ENCODE results near the gene COL2A1.

Gene COL2A1

DNA sequence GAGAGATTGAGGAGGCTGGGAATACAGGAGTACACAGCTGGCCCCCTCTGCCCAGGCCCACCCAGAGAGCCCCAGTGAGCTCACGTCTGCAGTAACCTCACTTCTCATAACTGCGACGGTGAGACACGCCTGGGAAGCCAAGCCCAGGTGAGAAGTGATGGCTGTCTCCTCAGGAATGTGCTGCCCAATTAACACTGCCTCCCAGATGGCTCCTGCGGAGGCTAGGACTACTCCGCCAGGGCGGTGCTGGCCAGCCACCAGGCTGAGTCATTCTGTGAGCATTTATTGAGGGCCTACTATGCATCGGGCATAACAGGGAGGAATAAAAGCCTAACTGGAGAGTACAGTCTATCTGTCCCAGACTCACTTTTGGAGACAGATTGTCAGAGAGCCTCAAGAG is 50.2 kb downstream of the COL2A1 start:
- TF ChIP-seq, protein P1, sequence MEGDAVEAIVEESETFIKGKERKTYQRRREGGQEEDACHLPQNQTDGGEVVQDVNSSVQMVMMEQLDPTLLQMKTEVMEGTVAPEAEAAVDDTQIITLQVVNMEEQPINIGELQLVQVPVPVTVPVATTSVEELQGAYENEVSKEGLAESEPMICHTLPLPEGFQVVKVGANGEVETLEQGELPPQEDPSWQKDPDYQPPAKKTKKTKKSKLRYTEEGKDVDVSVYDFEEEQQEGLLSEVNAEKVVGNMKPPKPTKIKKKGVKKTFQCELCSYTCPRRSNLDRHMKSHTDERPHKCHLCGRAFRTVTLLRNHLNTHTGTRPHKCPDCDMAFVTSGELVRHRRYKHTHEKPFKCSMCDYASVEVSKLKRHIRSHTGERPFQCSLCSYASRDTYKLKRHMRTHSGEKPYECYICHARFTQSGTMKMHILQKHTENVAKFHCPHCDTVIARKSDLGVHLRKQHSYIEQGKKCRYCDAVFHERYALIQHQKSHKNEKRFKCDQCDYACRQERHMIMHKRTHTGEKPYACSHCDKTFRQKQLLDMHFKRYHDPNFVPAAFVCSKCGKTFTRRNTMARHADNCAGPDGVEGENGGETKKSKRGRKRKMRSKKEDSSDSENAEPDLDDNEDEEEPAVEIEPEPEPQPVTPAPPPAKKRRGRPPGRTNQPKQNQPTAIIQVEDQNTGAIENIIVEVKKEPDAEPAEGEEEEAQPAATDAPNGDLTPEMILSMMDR (IDR thresholded peaks at IDR 0.05; ENCODE audit: insufficient read depth, low read depth, low read length, missing control alignments): no peak
- DNase-seq (ENCODE audit: low read depth): no peak
- H3K4me3 ChIP-seq (ENCODE audit: low read depth, low read length): no peak overlapping the region

DNA sequence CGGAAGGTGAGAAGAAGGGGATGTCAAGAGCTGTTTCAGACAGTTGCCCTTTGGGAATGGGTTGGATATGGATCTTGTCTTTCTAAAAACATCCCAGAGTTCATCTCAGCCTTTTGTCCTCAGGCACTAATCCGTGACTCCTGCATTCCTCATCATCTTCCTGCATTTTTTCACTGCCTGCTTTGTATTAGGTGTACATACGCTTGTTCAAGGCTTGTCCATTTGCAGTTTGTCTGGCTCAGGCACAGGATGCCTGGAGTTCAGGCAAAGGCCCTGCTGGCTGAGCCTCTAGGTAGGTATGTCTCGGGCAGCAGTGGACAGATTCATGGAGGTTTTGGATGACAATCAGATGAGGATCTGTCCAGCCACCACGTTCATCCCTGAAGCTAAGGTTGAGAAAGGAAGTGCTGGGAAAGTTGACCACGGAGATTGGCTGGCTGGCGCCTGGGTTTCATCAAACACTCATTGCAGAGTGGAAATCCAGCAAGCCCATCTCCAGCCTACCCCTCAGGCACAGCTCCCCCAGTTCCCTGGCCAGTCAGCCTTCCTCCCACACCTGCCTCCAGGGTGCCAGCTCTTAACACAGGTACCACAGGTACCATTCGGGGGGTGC is 53.3 kb downstream of the COL2A1 start:
- H3K4me3 ChIP-seq (ENCODE audit: low read depth, low read length): no peak overlapping the region
- TF ChIP-seq, protein P1 (IDR thresholded peaks at IDR 0.05; ENCODE audit: insufficient read depth, low read depth, low read length, missing control alignments): no peak
- no peak for DNase-seq (ENCODE audit: low read depth)

DNA sequence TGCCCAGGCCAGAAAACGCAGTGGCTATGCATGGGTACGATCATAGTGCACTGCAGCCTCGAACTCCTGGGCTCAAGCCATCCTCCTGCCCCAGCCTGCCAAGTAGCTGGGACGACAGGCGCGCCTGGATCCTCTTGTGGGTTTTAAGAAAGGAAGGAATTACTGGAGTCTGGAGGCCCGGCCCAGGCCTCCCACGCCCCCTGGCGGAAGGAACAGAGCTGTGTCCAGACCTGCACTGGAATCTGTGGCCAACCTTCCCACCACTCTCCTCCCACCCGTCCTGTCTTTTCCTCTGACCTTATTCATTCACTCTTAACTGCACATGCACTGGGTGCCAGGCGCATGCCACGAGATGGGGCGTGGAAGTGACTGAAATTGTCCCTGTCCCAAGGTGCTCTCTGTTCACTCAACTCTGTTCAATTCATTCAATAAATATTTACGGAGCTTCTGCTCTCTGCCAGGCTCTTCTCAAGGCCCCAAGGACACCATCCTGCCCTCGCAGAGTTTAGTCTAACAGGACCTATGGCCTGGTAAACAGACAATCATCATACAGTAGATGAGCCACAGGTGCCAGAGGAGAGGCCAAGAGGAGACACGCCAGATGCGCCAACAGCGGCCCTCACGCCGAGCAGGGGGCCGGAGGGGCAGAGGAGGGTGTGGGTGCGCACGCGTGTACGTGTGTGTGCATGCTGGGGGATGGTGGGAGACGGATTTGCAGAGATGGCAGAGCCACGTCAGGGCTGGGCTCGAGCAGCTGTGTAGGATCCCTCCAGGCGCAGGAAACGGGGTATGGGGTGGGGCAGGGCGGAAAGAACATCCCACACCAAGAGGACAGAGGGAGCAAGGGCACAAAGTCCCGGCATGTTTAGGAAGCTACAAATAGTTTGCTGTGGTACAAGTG is 54.6 kb downstream of the COL2A1 start:
- peak; percentile 59 for DNase-seq (ENCODE audit: low read depth)
- H3K4me3 ChIP-seq (ENCODE audit: low read depth, low read length): no peak overlapping the region
- TF ChIP-seq, protein P1 (IDR thresholded peaks at IDR 0.05; ENCODE audit: insufficient read depth, low read depth, low read length, missing control alignments): peak; percentile 90

DNA sequence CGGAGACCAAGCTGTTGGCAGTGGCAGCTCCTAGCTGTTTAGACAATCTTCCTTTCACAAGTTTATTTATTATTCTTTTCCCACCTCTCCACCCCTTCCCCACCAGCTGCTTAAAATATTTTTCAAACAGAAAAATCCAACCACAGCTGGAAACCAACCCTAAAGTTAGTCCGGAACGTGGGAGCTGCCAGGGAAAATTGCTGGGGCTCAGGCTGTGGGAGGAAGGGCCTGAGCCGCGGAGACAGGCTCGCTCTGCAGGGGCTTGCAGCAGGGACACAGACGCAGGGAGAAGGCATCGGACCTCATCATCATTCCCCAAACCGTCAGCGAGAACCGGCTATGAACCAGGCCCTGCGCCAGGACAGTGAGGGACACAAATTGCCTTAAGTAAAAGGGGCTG is 56.9 kb downstream of the COL2A1 start:
- H3K4me3 ChIP-seq (ENCODE audit: low read depth, low read length): no peak overlapping the region
- TF ChIP-seq, protein P1 (IDR thresholded peaks at IDR 0.05; ENCODE audit: insufficient read depth, low read depth, low read length, missing control alignments): no peak
- DNase-seq (ENCODE audit: low read depth): no peak

DNA sequence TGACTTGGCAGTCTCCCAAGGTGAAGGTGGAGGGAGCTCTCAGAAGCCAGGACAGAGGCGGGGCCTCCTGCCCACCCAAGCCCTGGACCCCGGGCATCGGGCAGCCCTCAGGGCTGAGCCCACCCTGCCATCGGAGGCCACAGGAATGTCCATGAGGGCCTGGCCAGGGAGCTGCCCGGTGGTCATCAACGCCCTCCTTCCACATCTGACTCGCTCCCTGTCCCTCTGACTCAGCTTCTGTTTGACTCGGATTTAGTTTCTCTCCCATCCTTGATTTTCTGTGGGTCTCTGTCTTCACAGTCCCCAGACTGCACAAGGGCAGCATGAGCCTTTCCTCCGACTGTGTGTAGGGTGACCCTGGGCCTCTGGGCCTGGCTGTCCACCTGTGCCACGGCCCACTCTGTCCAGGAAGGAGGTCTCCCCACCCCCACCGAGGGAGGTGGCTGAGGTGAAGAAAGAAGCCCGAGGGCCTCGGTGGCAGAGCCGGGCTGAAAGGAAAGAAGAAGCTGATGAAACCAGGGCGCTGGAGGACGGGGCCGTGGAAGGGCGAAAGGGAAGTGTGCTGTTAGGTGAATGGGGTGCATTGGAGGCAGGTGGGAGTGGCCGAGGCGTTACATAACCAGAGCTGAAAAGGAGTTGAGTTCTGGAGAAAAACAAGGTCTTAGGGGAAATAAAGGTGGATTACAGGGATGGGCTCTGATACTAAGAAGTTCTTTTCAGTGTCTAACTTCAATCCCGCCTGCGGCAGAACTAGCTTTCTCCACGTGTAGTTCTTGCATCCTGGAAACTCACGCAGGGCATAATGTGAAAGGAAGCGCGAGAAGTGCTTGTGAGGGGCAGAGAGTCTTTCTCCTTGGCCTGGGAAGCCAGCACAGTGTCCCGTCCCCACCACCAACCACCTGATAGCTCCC is 57.6 kb downstream of the COL2A1 start:
- H3K4me3 ChIP-seq (ENCODE audit: low read depth, low read length): no peak overlapping the region
- DNase-seq (ENCODE audit: low read depth): no peak
- TF ChIP-seq, protein P1 (IDR thresholded peaks at IDR 0.05; ENCODE audit: insufficient read depth, low read depth, low read length, missing control alignments): no peak

DNA sequence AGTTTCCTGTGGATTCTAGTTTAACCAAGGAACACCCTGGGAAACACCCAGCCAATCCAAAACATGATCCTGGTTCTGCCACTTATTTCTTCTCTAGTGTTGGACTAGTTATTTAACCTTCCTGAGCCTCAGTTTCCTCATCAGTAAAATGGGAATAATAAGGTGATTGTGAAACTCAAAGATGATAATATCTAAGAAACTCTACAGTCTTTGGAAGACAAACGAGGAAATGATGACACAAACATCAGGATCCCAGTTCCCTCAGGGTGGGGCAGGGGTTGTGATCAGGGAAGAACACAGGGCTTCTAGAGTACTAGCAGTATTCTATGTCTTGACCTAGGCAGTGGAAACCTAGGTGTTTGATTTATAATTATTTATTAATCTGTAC is 58.9 kb downstream of the COL2A1 start:
- TF ChIP-seq, protein P1 (IDR thresholded peaks at IDR 0.05; ENCODE audit: insufficient read depth, low read depth, low read length, missing control alignments): no peak
- H3K4me3 ChIP-seq (ENCODE audit: low read depth, low read length): no peak overlapping the region
- DNase-seq (ENCODE audit: low read depth): no peak

All from GM12865 (cell line).